Neural cell (in vitro differentiated cells): ENCODE data around the gene BRK1. TPM values are rescaled to one million over a fixed set of nuclear protein-coding genes. Genes with fewer than 3 reads are reported as not detected.

Experiments
- H2AFZ ChIP-seq: fragments of 200-600, 300-800 bp; sonication (generic), shearing (Covaris generic); 2 replicates; pipeline ENCODE4 v1.6.0; 2014; ENCODE audit warnings: low read depth, mild to moderate bottlenecking, antibody characterized with exemption, low read length, moderate library complexity
- H3F3A ChIP-seq: fragments of 200-600 bp; shearing (Covaris generic); 2 replicates; pipeline ENCODE4 v1.6.1; 2016; ENCODE audit warnings: mild to moderate bottlenecking, moderate library complexity, mixed read lengths, antibody characterized with exemption, low read length; ENCODE audit not compliant: insufficient read depth, poor library complexity, severe bottlenecking
- H3K27ac ChIP-seq: fragments of 200-600, 300-800 bp; sonication (generic), shearing (Covaris generic); 2 replicates; pipeline ENCODE4 v1.5.1; 2014; ENCODE audit warnings: mild to moderate bottlenecking, low read length, moderate library complexity
- H3K27me3 ChIP-seq: fragments of 300-800, 200-600 bp; sonication (generic), shearing (Covaris generic); 2 replicates; pipeline ENCODE4 v1.6.0; 2014; ENCODE audit warnings: mild to moderate bottlenecking, low read depth, low read length, moderate library complexity; ENCODE audit not compliant: insufficient read depth
- H3K36me3 ChIP-seq: fragments of 300-800, 200-600 bp; sonication (generic), shearing (Covaris generic); 2 replicates; pipeline ENCODE4 v1.5.1; 2014; ENCODE audit warnings: mild to moderate bottlenecking, antibody characterized with exemption, low read length, moderate library complexity; ENCODE audit not compliant: insufficient read depth
- H3K4me2 ChIP-seq: fragments of 300-800, 200-600 bp; sonication (generic), shearing (Covaris generic); 2 replicates; pipeline ENCODE4 v1.6.0; 2014; ENCODE audit warnings: mild to moderate bottlenecking, low read length
- H3K4me3 ChIP-seq: fragments of 300-800, 200-600 bp; sonication (generic), shearing (Covaris generic); 2 replicates; pipeline ENCODE4 v1.5.1; 2014; ENCODE audit warnings: mild to moderate bottlenecking, low read length, moderate library complexity
- H3K79me2 ChIP-seq: fragments of 200-600 bp; shearing (Covaris generic); replicated peaks from 2 replicates; pipeline ENCODE4 v1.6.0; 2014; ENCODE audit warnings: mild to moderate bottlenecking, low read length, moderate library complexity; ENCODE audit not compliant: insufficient read depth
- H3K9ac ChIP-seq: fragments of 300-800, 200-600 bp; sonication (generic), shearing (Covaris generic); 2 replicates; pipeline ENCODE4 v1.6.1; 2016; ENCODE audit warnings: mild to moderate bottlenecking, low read length, mixed read lengths
- H3K9me2 ChIP-seq: fragments of 200-600 bp; shearing (Covaris generic); 2 replicates; pipeline ENCODE4 v1.6.1; 2016; ENCODE audit warnings: mild to moderate bottlenecking, low read length, mixed read lengths; ENCODE audit not compliant: insufficient read depth
- H3K9me3 ChIP-seq: fragments of 200-600, 300-800 bp; sonication (generic), shearing (Covaris generic); 2 replicates; pipeline ENCODE4 v1.6.1; 2016; ENCODE audit warnings: mild to moderate bottlenecking, mixed run types, low read length, moderate library complexity, mixed read lengths
- H4K20me1 ChIP-seq: fragments of 200-600 bp; shearing (Covaris generic); 2 replicates; pipeline ENCODE4 v1.6.1; 2016; ENCODE audit warnings: mild to moderate bottlenecking, mixed run types; ENCODE audit not compliant: insufficient read depth
- EP300 ChIP-seq: fragments of 450-650 bp; conservative IDR thresholded peaks from 2 replicates; pipeline ENCODE4 v1.6.1; 2014; ENCODE audit warnings: antibody characterized with exemption, mild to moderate bottlenecking, moderate library complexity; ENCODE audit not compliant: poor library complexity, severe bottlenecking
- EZH2 ChIP-seq: fragments of 200-600, 300-800 bp; shearing (Covaris generic), sonication (generic); IDR thresholded peaks from 2 replicates; pipeline ENCODE4 v1.6.1; 2014; ENCODE audit warnings: antibody characterized with exemption, low read length, borderline replicate concordance, mild to moderate bottlenecking; ENCODE audit not compliant: insufficient read depth, poor library complexity, severe bottlenecking
- MXI1 ChIP-seq: fragments of 450-650 bp; conservative IDR thresholded peaks from 2 replicates; pipeline ENCODE4 v1.6.1; 2014; ENCODE audit warnings: antibody characterized with exemption, mild to moderate bottlenecking; ENCODE audit not compliant: poor library complexity, severe bottlenecking
- POLR2AphosphoS5 ChIP-seq: IDR thresholded peaks from 2 replicates; pipeline ENCODE4 v1.6.1; 2012
- RAD21 ChIP-seq: fragments of 450-650 bp; conservative IDR thresholded peaks from 2 replicates; pipeline ENCODE4 v1.6.1; 2014; ENCODE audit warnings: antibody characterized with exemption, mild to moderate bottlenecking, moderate library complexity
- SMC3 ChIP-seq: fragments of 450-650 bp; conservative IDR thresholded peaks from 2 replicates; pipeline ENCODE4 v1.6.1; 2014; ENCODE audit warnings: antibody characterized with exemption, mild to moderate bottlenecking, moderate library complexity; ENCODE audit not compliant: poor library complexity
- TAF1 ChIP-seq: IDR thresholded peaks from 2 replicates; pipeline ENCODE4 v1.6.1; 2012; ENCODE audit warnings: low read depth
- polyA plus RNA-seq: library from polyadenylated mRNA; depleted of rRNA; stranded (reverse); fragments of >200 nt; gene quantifications from 2 replicates; pipeline ENCODE4 v1.2.3, GENCODE V29; 2014
- TF ChIP-seq, protein P1 (sequence below): fragments of 450-650 bp; IDR thresholded peaks from 2 replicates; pipeline ENCODE4 v1.5.1; 2014; ENCODE audit warnings: antibody characterized with exemption, mild to moderate bottlenecking, moderate library complexity; ENCODE audit not compliant: poor library complexity, severe bottlenecking
- TF ChIP-seq, protein P2 (sequence below): IDR thresholded peaks from 2 replicates; pipeline ENCODE4 v1.6.1; 2012; ENCODE audit warnings: borderline replicate concordance

Gene BRK1
- polyA plus RNA-seq, 1 donor from 2014 or later = 265 TPM

DNA sequence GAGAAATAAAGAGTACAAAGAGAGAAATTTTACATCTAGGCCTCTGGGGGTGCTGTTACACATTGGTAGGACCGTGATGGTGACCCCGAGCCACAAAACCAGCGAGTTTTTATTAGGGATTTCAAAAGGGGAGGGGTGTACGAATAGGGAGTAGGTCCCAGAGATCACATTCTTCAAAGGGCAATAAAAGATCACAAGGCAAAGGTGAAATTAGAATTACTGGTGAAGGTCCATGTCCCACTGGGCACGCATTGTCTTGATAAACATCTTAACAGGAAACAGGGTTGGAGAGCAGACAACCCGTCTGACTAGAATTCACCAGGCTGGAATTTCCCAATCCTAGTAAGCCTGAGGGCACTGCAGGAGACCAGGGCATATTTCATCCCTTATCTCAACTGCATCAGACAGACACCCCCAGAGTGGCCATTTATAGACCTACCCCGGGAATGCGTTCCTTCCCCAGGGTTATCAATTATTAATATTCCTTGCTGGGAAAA lies 53.6 kb downstream of the BRK1 start:
- Histone ChIP-seq H2AFZ (no peak overlapping the region), H3K9me2 (no peaks in the 10 kb centered on the region), H3K27ac (no peak overlapping the region), H3K4me2 (no peak overlapping the region), H3K9me3 (no peaks in the 10 kb centered on the region), H3K36me3 (no peaks in the 10 kb centered on the region), H3K4me3 (no peak overlapping the region), H3F3A (no peaks in the 10 kb centered on the region), H3K27me3 (peaks cover 6% of the 10 kb centered on the region), H3K79me2 (no peaks in the 10 kb centered on the region), H3K9ac (no peak overlapping the region), H4K20me1 (no peaks in the 10 kb centered on the region)
- TF ChIP-seq TAF1 (no peak), POLR2AphosphoS5 (no peak), MXI1 (no peak), RAD21 (no peak), EP300 (no peak), SMC3 (no peak), EZH2 (no peak)
- TF ChIP-seq, protein P1, sequence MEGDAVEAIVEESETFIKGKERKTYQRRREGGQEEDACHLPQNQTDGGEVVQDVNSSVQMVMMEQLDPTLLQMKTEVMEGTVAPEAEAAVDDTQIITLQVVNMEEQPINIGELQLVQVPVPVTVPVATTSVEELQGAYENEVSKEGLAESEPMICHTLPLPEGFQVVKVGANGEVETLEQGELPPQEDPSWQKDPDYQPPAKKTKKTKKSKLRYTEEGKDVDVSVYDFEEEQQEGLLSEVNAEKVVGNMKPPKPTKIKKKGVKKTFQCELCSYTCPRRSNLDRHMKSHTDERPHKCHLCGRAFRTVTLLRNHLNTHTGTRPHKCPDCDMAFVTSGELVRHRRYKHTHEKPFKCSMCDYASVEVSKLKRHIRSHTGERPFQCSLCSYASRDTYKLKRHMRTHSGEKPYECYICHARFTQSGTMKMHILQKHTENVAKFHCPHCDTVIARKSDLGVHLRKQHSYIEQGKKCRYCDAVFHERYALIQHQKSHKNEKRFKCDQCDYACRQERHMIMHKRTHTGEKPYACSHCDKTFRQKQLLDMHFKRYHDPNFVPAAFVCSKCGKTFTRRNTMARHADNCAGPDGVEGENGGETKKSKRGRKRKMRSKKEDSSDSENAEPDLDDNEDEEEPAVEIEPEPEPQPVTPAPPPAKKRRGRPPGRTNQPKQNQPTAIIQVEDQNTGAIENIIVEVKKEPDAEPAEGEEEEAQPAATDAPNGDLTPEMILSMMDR = no peak
- TF ChIP-seq, protein P2, sequence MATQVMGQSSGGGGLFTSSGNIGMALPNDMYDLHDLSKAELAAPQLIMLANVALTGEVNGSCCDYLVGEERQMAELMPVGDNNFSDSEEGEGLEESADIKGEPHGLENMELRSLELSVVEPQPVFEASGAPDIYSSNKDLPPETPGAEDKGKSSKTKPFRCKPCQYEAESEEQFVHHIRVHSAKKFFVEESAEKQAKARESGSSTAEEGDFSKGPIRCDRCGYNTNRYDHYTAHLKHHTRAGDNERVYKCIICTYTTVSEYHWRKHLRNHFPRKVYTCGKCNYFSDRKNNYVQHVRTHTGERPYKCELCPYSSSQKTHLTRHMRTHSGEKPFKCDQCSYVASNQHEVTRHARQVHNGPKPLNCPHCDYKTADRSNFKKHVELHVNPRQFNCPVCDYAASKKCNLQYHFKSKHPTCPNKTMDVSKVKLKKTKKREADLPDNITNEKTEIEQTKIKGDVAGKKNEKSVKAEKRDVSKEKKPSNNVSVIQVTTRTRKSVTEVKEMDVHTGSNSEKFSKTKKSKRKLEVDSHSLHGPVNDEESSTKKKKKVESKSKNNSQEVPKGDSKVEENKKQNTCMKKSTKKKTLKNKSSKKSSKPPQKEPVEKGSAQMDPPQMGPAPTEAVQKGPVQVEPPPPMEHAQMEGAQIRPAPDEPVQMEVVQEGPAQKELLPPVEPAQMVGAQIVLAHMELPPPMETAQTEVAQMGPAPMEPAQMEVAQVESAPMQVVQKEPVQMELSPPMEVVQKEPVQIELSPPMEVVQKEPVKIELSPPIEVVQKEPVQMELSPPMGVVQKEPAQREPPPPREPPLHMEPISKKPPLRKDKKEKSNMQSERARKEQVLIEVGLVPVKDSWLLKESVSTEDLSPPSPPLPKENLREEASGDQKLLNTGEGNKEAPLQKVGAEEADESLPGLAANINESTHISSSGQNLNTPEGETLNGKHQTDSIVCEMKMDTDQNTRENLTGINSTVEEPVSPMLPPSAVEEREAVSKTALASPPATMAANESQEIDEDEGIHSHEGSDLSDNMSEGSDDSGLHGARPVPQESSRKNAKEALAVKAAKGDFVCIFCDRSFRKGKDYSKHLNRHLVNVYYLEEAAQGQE = no peak

DNA sequence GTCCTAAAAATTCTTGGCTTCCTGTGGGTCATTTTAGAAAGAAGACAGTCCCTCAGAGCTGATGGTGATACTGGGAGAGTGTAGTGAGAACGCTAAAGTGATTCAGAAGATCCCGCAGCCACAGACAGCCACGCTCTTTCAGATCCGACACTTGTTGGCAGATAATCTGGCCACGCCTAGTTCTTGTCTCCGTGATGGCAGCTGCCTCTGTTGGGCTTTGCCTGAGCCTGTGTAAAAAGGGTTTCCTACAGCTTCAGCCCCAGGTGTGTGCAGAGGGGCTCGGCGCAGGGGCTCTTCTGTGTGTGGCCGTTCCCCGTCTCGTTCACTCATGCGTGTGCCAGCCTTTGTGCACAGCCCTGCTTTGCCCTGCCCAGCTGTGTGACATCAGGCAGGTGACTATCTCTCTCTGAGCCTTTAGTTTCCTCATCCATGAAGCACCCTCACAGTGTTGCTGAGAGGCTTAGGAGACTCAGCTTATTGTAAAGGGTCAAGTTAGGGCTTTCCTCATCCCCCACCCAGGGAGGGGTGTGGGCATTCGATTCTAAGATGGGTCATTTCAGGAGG lies 55.5 kb downstream of the BRK1 start:
- TF ChIP-seq MXI1 (no peak), SMC3 (no peak), RAD21 (no peak), TAF1 (no peak), EZH2 (no peak), EP300 (no peak), POLR2AphosphoS5 (no peak)
- TF ChIP-seq, protein P1 = no peak
- TF ChIP-seq, protein P2 = no peak
- Histone ChIP-seq H3K9ac (no peak overlapping the region), H3K9me3 (no peaks in the 10 kb centered on the region), H2AFZ (no peak overlapping the region), H3K36me3 (no peaks in the 10 kb centered on the region), H3K27me3 (no peaks in the 10 kb centered on the region), H4K20me1 (no peaks in the 10 kb centered on the region), H3K4me2 (no peak overlapping the region), H3K27ac (no peak overlapping the region), H3K9me2 (no peaks in the 10 kb centered on the region), H3K4me3 (no peak overlapping the region), H3K79me2 (no peaks in the 10 kb centered on the region), H3F3A (no peaks in the 10 kb centered on the region)
